Gastroesophageal sphincter (tissue), 4 donors: ENCODE data around the gene IBTK. TPM values are rescaled to one million over a fixed set of nuclear protein-coding genes. Genes with fewer than 3 reads are reported as not detected.
"Not testable (repeated sequence)": the region's sequence is repeated elsewhere in the genome, so short reads cannot be mapped to it uniquely, and the experiment has no call there.

Experiments
- ATAC-seq: fragments of 150-250 bp; one replicate; pipeline ENCODE4 v1.9.1; 2016; ENCODE audit warnings: mild to moderate bottlenecking, moderate library complexity
- H3K27ac ChIP-seq, 4 donors: fragments of 200-600 bp; sonication (generic) in 3 of 4; 1 replicate in 3 of 4; 2 replicates in 1 of 4; pipeline ENCODE4 v1.5.1; 2016 to 2019
- H3K27me3 ChIP-seq: fragments of 200-600 bp; sonication (generic); one replicate; pipeline ENCODE4 v1.5.1; 2019
- H3K36me3 ChIP-seq, 2 donors: fragments of 200-600 bp; sonication (generic); one replicate each; pipeline ENCODE4 v1.5.1; 2019; ENCODE audit warnings: control low read depth in 1 of 2
- H3K4me1 ChIP-seq, 3 donors: fragments of 200-600 bp; sonication (generic); 1 replicate in 2 of 3; 2 replicates in 1 of 3; pipeline ENCODE4 v1.5.1; 2016 to 2019; ENCODE audit warnings: control low read depth in 2 of 3
- H3K4me3 ChIP-seq, 2 donors: fragments of 200-600 bp; sonication (generic); one replicate each; pipeline ENCODE4 v1.5.1; 2019; ENCODE audit warnings: mild to moderate bottlenecking in 1 of 2, moderate library complexity in 1 of 2
- H3K9me3 ChIP-seq, 3 donors: fragments of 200-600 bp; sonication (generic); one replicate each; pipeline ENCODE4 v1.5.1; 2017 to 2019; ENCODE audit warnings: control low read depth in 2 of 3
- EP300 ChIP-seq: sonication (generic); formaldehyde crosslinking; IDR thresholded peaks from one replicate; pipeline ENCODE4 v1.6.1; 2017; ENCODE audit warnings: antibody characterized with exemption, mild to moderate bottlenecking
- POLR2A ChIP-seq, 2 donors: fragments of 450-650 bp; IDR thresholded peaks; one replicate each; pipeline ENCODE4 v1.6.1; 2017; ENCODE audit warnings: antibody characterized with exemption in 2 of 2, mild to moderate bottlenecking in 2 of 2, moderate library complexity in 1 of 2
- POLR2AphosphoS5 ChIP-seq: sonication (generic); formaldehyde crosslinking; IDR thresholded peaks from one replicate; pipeline ENCODE4 v1.6.1; 2017; ENCODE audit warnings: antibody characterized with exemption
- WGBS, 2 donors: methylation state at CpG; one replicate each; pipeline ENCODE4 v1.1.5; 2018; ENCODE audit warnings: low coverage in 1 of 2; 5-methylcytosine and 5-hydroxymethylcytosine counted together
- total RNA-seq, 4 donors: library from RNA; depleted of rRNA; stranded (reverse); fragments of >200 nt; gene quantifications; one replicate each; pipeline ENCODE4 v1.1.0, GENCODE V29; 2016
- TF ChIP-seq, protein P1 (sequence below), 4 experiments: fragments of 200-600 bp in 2 of 4; fragments of 450-650 bp in 2 of 4; sonication (generic) in 1 of 4; IDR thresholded peaks; one replicate each; pipeline ENCODE4 v1.5.1; 2017 to 2019; ENCODE audit warnings: antibody characterized with exemption in 4 of 4, mild to moderate bottlenecking in 2 of 4, moderate library complexity in 2 of 4

IBTK gene, protein sequence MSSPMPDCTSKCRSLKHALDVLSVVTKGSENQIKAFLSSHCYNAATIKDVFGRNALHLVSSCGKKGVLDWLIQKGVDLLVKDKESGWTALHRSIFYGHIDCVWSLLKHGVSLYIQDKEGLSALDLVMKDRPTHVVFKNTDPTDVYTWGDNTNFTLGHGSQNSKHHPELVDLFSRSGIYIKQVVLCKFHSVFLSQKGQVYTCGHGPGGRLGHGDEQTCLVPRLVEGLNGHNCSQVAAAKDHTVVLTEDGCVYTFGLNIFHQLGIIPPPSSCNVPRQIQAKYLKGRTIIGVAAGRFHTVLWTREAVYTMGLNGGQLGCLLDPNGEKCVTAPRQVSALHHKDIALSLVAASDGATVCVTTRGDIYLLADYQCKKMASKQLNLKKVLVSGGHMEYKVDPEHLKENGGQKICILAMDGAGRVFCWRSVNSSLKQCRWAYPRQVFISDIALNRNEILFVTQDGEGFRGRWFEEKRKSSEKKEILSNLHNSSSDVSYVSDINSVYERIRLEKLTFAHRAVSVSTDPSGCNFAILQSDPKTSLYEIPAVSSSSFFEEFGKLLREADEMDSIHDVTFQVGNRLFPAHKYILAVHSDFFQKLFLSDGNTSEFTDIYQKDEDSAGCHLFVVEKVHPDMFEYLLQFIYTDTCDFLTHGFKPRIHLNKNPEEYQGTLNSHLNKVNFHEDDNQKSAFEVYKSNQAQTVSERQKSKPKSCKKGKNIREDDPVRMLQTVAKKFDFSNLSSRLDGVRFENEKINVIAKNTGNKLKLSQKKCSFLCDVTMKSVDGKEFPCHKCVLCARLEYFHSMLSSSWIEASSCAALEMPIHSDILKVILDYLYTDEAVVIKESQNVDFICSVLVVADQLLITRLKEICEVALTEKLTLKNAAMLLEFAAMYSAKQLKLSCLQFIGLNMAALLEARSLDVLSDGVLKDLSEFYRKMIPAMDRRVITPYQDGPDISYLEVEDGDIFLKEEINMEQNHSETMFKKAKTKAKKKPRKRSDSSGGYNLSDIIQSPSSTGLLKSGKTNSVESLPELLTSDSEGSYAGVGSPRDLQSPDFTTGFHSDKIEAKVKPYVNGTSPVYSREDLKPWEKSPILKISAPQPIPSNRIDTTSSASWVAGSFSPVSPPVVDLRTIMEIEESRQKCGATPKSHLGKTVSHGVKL (N-terminal part only)
- total RNA-seq = 10 to 100 TPM; 26.9 to 42.3 (median 30.8) TPM

DNA sequence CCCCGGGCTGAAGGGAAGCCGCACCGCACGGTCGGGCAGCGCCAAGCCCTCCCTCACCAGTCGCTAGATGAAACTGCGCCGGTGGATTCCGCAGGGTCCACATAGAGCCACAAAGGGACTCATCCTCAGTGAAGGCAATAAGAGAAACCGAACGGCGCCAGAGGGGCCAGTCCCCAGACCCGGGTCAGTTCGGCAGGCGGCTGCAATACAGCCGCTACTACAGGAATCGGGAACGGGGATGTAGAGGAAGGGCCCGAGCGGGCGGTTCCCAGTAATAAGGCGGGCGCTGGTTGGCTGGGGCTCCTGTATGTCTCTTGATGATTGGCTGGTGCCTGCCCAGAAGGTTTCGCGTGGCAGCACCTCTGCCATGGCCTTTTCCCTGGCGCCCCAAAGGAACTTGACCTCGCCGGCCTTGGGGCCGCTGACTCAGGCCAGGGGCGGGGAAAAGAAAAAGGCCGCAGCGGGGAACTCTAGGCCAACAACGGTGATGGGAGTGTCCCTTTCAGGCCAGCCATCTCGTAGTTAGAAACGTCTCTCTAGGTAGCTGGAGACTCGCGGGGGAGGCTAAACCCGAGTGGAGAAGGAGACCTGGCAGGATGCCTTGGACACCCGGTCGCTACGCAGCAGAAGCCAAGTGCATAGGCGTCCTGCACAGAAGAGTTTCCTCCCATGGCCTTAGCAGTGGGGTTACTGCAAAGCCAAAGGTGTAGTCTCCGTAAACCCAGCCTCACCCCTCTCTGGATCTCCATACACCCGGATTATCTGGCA, at the start of gene IBTK:
Gene IBTK (minus strand): TSS at position 240 of the 768 bp plus-strand sequence. CDS start 7,258 bp downstream, outside the sequence.
- H3K27me3 ChIP-seq = no peaks in the 10 kb centered on the region
- H3K9me3 ChIP-seq = no peaks in the 10 kb centered on the region
- peaks cover 0 to 58% (median 11%) of the 10 kb centered on the region in 3 donors for H3K4me1 ChIP-seq
- TF ChIP-seq POLR2A (IDR thresholded peaks at IDR 0.05) = peak; percentile 64 to 67
- TF ChIP-seq, protein P1, sequence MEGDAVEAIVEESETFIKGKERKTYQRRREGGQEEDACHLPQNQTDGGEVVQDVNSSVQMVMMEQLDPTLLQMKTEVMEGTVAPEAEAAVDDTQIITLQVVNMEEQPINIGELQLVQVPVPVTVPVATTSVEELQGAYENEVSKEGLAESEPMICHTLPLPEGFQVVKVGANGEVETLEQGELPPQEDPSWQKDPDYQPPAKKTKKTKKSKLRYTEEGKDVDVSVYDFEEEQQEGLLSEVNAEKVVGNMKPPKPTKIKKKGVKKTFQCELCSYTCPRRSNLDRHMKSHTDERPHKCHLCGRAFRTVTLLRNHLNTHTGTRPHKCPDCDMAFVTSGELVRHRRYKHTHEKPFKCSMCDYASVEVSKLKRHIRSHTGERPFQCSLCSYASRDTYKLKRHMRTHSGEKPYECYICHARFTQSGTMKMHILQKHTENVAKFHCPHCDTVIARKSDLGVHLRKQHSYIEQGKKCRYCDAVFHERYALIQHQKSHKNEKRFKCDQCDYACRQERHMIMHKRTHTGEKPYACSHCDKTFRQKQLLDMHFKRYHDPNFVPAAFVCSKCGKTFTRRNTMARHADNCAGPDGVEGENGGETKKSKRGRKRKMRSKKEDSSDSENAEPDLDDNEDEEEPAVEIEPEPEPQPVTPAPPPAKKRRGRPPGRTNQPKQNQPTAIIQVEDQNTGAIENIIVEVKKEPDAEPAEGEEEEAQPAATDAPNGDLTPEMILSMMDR (IDR thresholded peaks at IDR 0.05) = peak in 1 of 4 experiments; percentile 4
- TF ChIP-seq POLR2AphosphoS5 = peak; percentile 74
- no peak for TF ChIP-seq EP300
- peak within 1 kb of the TSS; percentile 86 to 98 (median 96) for H3K27ac ChIP-seq
- ATAC-seq = peak; percentile 99
- no peaks in the 10 kb centered on the region for H3K36me3 ChIP-seq
- peak within 1 kb of the TSS; percentile 55 to 85 for H3K4me3 ChIP-seq
- 2% methylated on average over 20 of the region's 45 CpGs; no CpG with 5 or more reads in 1 of the 2 donors for WGBS, 2 donors

DNA sequence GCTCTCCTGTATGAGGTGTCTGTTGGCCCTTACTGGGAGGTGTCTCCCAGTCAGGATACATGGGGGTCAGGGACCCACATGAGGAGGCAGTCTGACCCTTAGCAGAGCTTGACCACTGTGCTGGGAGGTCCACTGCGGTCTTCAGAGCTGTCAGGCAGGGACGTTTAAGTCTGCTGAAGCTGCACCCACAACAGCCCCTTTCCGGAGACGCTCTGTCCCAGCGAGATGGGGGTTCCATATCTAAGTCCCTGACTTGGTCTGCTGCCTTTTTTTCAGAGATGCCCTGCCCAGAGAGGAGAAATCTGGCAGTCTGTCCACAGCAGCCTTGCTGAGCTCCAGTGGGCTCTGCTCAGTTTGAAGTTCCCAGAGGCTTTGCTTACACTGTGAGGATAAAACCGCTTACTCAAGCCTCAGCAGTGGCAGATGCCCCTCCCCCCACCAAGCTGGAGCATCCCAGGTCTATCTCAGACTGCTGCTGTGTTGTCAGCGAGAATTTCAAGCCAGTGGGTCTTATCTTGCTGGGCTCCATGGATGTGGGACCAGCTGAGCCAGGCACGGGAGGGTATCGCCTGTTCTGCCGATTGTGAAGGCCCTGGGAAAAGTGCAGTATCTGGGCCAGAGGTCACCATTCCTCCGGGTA, 36.3 kb upstream of the IBTK start:
- no peak for ATAC-seq
- no CpG with 5 or more reads among the region's 11 CpGs for WGBS, 2 donors

DNA sequence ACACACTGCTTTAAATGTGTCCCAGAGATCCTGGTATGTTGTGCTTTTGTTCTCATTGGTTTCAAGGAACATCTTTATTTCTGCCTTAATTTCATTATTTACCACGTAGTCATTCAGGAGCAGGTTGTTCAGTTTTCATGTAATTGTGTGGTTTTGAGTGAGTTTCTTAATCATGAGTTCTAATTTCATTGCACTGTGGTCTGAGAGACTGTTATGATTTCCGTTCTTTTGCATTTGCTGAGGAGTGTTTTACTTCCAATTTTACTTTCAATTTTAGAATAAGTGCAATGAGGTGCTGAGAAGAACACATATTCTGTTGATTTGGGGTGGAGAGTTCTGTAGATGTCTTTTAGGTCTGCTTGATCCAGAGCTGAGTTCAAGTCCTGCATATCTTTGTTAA, 34.0 kb upstream of the IBTK start:
- not testable (repeated sequence) for H3K27ac ChIP-seq, H3K4me3 ChIP-seq, H3K4me1 ChIP-seq, ATAC-seq, H3K9me3 ChIP-seq, H3K36me3 ChIP-seq, H3K27me3 ChIP-seq
- 65 to 80% methylated on average over 1 to 2 of the region's 2 CpGs for WGBS, 2 donors

More for the DNA sequence above, 36.3 kb upstream of the IBTK start:
- Histone ChIP-seq H3K27ac (no peak overlapping the region), H3K4me1 (no peaks in the 10 kb centered on the region), H3K4me3 (no peak overlapping the region), H3K36me3 (no peaks in the 10 kb centered on the region), H3K27me3 (no peaks in the 10 kb centered on the region), H3K9me3 (no peaks in the 10 kb centered on the region)
- TF ChIP-seq POLR2AphosphoS5 (no peak), POLR2A (IDR thresholded peaks at IDR 0.05) (no peak), EP300 (no peak)
- TF ChIP-seq, protein P1 (IDR thresholded peaks at IDR 0.05) = no peak

DNA sequence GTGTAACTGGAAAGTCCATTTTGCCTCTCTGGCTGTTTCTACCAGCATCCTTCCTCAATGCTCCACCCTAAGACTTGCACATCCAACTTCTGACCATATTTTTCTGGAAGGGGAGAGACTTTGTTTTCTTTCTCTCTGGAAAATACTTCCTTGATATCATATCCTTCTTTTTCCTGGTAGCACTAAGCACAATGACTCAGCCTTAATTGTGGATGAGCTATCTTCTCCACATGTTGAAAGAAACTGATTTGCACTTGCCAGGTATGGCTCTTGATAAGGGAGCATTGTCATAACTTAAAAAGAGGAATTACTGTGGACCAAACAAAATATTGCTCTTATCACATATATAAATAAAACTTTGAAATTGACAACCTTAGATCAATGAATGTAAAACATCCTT, 30.1 kb upstream of the IBTK start:
- TF ChIP-seq, protein P1 (IDR thresholded peaks at IDR 0.05) = no peak
- TF ChIP-seq POLR2AphosphoS5 (no peak), POLR2A (IDR thresholded peaks at IDR 0.05) (no peak), EP300 (no peak)
- H3K36me3 ChIP-seq = no peaks in the 10 kb centered on the region
- no peak overlapping the region for H3K27ac ChIP-seq
- H3K9me3 ChIP-seq = no peaks in the 10 kb centered on the region
- H3K4me3 ChIP-seq = no peak overlapping the region
- ATAC-seq = no peak
- H3K4me1 ChIP-seq = no peaks in the 10 kb centered on the region
- H3K27me3 ChIP-seq = no peaks in the 10 kb centered on the region
